HEK293T (cell line): ENCODE results near the gene MARVELD1.

ENCODE experiments used
- ELF4 ChIP-seq: fragments of 450-650 bp; IDR thresholded peaks from 2 replicates; pipeline ENCODE4 v1.6.1; 2017; ENCODE audit warnings: antibody characterized with exemption
- FOXK2 ChIP-seq: fragments of 450-650 bp; IDR thresholded peaks from 2 replicates; pipeline ENCODE4 v1.6.1; 2016; ENCODE audit warnings: mild to moderate bottlenecking
- HDGF ChIP-seq: fragments of 450-650 bp; IDR thresholded peaks from 2 replicates; pipeline ENCODE4 v1.6.1; 2017; ENCODE audit warnings: antibody characterized with exemption, borderline replicate concordance
- NFRKB ChIP-seq: fragments of 450-650 bp; IDR thresholded peaks from 2 replicates; pipeline ENCODE4 v1.6.1; 2016; ENCODE audit warnings: mild to moderate bottlenecking, moderate library complexity
- SP1 ChIP-seq: fragments of 450-650 bp; IDR thresholded peaks from 2 replicates; pipeline ENCODE4 v1.6.1; 2017
- SUZ12 ChIP-seq: fragments of 450-650 bp; IDR thresholded peaks from 2 replicates; pipeline ENCODE4 v1.6.1; 2016; ENCODE audit warnings: mild to moderate bottlenecking

GRCh38 chr10:97682042-97682441, 31.5 kb upstream of the MARVELD1 start:
- no peak for TF ChIP-seq NFRKB
- no peak for TF ChIP-seq SUZ12
- no peak for TF ChIP-seq SP1
- TF ChIP-seq FOXK2 = no peak
- TF ChIP-seq ELF4 = no peak
- TF ChIP-seq HDGF = no peak
